GM20431 (cell line): Measurements from ENCODE around the gene RFC4.

Experiments used
- in situ Hi-C: fragments of 300-500 bp; cut with MseI, MboI; formaldehyde crosslinking; loops from one replicate; pipeline ENCODE4 v1.15.0; 2020; ENCODE audit warnings: low sequenced_read_pairs; ENCODE audit not compliant: unreplicated experiment

RFC4 gene

DNA sequence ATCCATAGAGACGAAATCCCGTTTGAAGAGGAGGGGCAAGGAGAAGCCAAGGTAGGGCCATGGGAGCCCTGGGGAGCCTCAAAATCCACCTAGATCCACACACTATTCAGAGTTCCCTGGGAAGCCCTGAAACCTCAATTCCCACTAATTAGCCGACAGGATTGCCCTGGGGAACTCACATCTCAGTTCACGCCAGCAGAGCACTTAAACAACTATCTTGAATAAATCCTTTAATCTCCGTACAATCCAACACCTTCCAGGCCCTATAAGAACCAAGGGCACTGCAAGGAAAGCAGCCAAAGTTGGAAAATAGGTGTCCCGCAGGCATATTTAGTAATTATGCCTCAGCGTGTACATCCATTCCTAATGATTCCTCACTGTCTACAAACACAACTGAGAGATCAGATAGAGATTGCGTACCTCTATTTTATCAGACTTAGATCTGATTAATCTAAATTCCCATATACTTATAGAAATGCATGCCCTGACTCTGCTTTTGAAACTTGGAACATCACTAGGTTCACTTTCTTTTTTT lies 48.5 kb downstream of the RFC4 start:
- in situ Hi-C loops = no loop called here

DNA sequence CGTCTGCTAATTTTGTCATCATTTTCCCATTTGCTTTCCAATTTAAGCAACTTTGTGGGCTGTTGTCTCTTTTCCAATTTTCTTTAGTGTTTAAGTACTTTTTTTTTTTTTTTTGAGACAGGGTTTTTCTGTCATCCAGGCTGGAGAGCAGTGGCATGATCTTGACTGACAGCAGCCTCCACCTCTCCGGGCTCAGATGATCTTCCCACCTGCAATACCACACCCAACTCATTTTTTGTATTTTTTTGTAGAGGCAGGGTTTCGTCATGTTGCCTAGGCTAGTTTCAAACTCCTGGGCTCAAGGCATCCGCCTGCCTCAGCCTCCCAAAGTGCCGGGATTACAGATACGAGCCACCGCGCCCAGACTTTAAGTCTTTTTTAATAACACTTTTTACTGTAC lies 49.1 kb downstream of the RFC4 start:
- in situ Hi-C loops = no loop called here

DNA sequence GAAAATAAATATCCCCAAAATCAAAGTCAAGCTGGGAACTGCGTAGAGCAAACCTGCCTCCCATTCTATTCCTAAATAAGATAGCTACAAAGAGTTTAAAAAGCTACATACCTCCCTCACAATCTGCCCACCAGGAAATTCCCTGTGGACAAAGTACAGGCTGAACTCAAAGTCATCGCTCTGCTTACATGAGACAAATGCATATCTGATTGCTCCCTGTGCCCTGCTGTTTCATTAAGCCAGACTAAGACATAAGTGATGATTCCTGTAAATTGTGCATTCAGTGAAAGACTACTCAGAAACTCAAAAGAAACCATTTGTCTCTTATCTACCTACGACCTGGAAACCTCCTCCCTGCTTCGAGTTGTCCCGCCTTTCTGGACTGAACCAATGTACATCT lies 51.4 kb downstream of the RFC4 start:
- in situ Hi-C loops = no loop called here

DNA sequence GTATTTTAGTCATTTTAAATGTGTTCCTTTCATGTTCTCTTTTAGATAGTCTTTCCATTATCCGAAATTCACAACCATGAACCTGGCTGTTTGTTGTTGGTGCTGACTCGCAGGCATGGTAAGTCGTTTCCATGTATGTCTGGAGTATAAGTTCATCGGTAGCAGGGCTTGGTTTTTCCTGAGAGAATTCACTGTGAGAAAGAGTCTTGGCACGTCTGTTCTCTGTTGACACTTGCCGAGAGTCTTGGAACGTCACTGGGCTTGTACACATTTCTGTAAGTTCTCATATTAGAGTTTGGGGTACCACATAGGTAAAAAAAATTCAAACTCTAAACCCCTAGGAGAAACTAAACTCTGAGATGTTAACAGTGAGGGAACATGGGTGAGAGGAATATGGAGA lies 52.3 kb downstream of the RFC4 start:
- in situ Hi-C loops = no loop called here

DNA sequence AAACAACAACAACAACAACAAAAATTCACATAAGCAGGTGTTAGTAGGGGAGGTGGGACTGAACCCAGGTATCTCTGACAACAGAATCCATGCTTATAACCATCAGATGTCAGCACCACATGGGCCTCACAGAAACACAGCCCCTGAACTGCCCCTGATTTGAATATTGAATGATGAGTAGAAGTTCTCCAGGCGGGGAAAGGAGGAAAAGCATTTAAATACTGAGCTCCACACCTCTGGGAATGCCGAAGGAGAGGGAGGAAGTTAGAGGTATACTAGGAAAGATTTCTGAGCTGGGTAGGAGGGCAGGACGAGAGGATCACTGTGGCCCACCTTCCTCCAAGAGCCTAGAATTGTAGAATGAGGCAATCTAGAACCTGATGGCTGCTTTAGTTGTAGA lies 54.8 kb downstream of the RFC4 start:
- in situ Hi-C loops = no loop called here

DNA sequence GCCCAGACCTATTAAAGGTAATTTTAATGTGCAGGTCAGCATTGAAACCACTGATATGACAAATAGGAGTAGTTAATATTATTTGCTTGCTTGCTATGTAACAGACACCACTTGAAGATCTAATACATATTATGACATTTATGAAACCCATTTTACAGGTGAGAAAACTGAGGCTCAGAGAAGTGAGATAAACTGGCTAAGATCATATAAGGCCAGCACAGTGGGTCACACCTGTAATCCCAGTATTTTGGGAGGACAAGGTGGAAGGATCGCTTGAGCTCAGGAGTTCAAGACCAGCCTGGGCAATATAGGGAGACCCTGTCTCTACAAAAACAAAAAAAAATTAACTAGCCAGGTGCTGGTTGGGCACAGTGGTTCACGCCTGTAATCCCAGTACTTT lies 56.0 kb downstream of the RFC4 start:
- in situ Hi-C loops = no loop called here

DNA sequence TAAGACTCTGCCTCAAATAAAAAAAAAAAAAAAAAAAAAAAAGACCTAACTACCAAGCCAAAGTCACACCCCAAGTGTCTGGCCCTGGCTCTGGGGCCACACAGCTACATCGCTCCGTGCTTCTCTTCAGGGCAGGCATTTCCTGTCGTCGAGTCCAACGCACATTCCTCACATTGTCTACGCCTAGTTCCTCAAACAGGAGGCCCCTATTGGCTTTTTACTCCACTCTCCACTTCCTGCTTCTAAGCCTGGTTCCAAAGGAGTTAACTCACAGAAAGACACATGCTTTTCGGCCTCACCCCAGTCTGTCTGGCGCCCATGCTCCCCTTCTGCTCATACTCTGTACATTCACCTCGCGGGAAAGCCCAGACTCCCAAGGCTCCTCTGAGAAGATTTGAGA lies 60.3 kb downstream of the RFC4 start:
- in situ Hi-C loops = no loop called here

DNA sequence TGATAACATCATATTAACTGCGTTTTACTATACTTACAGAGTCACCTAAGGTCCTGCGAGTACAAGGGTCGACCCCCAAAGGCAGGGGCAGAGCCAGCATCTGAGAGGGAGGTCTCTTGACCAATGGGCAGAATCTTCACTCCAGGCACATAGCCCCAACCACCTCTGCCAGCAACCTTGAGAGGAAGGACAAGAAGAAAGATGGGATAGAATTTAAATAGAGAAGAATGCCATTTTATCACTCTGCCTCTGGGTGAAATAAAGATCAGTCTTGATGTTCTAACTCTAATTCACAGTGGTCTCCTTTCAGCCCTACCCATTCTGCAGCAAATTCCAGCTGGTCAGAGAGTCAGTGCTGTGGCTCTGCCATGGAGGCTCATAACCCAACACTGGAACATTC lies 62.6 kb downstream of the RFC4 start:
- in situ Hi-C loops = no loop called here

DNA sequence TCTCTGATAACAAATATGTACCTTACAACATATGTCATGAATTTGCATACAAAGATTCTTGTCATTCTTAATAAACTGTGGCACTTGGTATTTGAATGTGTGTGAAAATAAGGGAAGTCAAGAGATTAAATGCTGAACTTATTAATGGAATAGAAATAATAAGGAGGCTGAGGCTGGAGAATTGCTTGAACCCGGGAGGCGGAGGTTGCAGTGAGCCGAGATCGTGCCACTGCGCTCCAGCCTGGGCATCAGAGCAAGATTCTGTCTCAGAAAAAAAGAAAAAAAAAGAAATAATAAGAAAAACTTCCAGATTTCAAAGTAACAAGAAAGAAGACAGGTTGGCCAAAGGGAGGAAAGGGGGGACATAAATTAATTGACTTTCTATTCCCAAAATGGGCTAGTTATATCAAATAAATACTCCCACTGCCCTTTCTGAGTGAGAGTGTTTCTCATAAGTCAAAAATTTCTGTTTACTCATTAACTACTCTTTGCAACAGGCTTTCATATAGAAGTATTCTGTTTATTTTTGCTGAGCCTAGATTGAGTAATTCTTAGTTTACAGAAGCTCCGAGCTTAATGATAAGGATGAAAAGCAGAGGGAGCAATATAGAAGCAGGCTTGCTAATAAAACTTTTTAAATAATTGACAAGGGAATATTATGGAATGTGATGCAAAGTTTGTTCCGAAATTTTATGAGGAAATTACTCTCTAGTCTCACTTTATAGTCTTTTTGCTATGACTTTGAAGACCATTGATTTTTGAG lies 63.5 kb downstream of the RFC4 start:
- in situ Hi-C loops = no loop called here
